NCI-H510A treated with DMSO at 0.1 percent for 48 hours (cell line): ENCODE measurements around the gene CAB39L.
A peak's percentile ranks its signal among the peaks of the same experiment; 100 is the strongest.
"Not testable (repeated sequence)": the region's sequence is repeated elsewhere in the genome, so short reads cannot be mapped to it uniquely, and the experiment has no call there.

Experiments used
- DNase-seq: peaks from one replicate; lab custom pipeline; 2025; lab: John Stamatoyannopoulos, UW

Gene CAB39L

DNA sequence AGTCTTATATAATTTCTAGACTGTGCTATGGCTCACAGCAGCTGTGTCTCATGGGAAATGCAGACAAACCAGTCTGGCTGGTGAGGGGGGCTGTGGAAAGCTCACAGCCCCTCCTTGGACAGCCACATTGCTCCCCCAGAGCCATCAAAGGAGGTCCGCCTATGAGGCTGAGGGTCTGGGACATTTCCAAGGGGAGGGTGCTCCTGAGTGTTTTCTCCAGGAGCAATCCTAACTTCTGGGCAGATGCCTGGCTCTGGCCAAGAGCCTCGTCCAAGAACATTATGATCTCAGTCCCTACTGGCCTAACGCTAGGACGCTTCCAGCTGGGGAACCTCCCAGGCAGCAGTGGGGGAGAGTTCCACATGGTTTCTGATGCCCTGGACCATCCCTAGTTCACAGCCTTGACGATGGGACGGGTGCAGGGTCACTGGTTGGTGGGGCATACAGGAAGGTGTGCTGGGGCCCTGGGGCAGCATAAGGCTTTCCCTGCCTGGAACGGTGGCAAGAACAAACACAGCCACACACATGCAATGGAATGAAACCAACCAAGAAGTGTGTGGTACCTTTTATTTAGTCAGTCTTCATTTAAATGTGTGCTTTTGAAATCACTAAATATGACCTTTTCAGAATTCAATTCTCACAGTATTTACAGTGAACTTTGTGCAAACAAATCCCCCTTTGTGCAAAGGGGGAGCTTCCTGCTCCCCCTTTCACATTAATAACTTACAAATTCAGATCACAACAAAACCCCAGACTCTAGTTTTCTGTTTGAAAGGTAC is 135.6 kb downstream of the CAB39L start:
- DNase-seq, result no peak

DNA sequence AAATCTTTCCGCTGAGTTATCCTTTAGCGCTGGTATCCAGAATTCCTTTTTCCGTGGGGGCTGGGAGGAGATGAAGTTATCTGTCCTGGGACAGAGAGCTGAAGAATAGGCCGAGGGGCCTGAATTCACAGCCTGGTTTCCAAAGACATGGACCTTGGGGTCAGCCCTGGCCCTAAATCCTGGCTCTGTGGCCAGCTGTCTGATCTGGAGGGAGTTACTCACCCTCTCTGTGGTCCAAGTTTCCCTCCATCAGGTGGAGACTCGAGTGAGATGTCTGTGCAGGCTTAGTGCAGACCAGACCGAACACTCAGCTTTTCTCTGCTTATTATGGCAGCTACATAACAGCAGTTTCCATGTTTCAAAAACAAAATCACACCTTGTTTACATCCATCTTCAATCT is 136.5 kb downstream of the CAB39L start:
- no peak for DNase-seq

DNA sequence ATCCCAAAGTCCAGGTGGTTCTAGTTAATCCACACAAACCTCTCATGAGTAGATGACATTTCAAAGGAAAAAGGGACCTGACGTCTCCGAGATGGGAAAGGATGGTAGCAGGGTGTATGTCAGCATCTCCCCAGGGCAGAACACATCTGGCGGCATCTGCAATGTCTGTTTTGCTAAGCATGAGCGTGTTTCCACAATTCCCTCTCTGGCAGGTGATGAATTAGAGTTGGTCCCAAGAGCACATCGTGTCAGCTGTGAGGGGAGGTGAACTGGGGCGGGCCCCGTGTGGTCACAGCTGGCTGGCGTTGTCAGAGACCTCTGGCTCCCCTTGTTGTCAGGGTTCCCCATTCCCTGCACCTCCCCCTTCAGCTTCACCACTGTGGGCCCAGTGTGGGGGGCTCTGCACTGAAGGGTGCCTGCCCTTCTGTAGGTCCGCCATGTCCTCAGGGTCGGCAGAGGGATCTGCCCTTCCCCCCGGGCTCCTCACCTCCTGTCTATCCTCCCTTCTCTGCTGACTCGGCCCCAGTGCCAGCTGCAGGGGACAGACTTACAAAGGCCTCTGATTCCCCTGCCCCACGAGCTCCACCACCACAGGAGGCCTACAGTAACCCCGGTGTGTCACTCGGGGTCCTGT is 138.0 kb downstream of the CAB39L start:
- DNase-seq, result no peak

DNA sequence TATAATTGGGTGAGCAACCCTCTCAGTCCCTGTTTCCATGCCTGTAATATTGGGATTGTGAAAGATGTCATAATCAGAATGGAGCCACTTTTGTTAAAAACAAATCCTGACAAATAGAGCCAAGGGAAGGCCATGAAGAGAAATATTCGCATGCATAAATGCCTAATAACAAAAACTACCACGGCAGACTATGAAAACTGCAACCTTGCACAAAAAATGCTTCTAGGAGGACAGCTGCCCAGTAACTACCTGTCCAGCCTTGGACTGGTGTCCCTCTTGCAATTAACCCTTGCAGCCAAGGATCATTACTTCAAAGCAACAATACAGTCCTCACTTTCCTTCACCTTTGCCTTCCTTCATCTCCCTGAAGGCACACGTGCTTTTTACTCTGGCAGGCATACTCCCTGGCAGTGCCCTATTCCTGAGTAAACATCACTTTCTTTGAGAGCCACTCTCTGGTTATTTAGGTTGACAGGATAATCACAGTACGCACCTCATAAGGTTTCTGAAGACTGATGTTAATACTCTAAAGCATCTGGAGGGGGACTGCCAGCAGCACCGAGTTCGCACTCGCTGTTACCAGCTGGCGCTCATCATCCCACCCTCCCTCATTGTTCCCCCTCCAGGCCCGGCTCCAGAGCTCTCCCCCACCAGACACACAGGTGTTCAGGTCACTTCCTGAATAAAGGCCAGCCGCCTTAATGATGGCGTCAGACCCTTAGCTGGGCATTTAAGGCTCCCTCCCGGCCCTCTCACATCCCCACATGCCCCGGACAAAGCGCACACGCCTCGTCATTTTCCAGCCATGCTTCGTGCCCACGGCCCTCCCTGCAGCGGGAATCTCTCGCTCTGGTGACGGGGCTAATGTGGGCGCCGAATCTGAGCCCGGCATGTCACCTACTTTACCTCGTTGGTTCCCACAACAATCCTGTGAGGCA is 138.8 kb downstream of the CAB39L start:
- DNase-seq, result peak; percentile 7

DNA sequence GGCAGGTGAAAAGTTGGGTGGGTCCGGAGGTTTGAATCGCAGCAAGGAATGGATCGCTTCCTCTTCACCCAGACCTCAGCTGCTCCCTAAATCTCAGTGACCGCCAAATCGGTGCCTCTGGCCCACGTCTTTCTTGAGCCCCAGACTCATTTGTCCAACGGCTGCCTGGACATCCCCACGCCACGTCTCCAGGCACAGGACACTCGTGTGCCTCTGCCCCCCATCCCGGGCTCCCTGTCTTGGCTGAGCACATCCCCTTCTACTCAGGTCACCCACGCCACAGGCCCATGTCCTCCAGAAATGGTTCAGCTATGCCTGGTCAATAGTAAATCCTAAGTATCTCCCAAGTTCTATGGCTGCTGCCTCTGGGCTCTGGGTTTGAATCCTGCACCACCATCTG is 139.5 kb downstream of the CAB39L start:
- DNase-seq, result no peak

GRCh38 chr13:49303533-49304252 is 140.2 kb downstream of the CAB39L start:
- no peak for DNase-seq

DNA sequence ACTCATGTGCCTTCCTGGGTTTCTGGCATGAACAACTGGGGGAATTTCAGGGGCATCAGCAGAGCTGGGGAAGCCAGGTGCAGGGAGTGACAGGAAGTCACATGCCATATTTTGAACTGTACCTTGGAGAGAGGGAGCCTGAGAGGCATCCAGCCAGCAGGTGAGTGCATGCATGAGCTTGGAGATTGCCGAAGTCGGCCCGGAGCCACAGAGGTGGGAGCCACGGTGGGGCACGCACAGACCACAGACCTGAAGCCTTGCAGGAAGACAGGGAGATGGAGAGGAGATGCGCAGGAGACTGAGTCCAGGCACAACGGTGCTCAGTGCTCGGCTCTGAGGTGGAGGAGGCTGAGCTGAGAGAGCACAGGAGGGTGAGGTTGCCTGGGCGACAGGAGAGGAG is 141.0 kb downstream of the CAB39L start:
- DNase-seq, result peak; percentile 48

GRCh38 chr13:49302222-49302621 is 141.6 kb downstream of the CAB39L start:
- no peak for DNase-seq

- peak; percentile 73 for DNase-seq
These were observed 142.9 kb downstream of the CAB39L start for GRCh38 chr13:49300739-49301589.

DNA sequence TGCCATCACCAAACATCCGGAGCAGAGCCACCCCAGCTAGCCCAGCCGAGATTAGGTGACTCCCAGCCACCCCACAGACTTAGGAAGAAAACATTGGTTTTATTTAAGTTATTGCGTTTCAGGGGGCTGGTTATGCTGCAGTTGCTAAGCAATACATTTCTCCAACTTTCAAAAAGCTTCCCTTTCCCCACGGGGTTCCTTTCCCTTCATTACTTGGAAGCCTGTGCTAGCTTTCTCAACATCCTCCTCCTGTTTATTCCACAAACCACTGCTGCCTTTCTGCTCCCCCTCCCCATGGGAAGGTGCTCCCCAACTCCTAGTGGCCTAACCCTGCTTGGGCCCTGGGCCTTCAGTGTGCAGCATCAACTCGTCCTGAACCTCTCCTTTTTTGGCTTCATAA is 143.6 kb downstream of the CAB39L start:
- no peak for DNase-seq

- no peak for DNase-seq
These were observed 144.8 kb downstream of the CAB39L start for GRCh38 chr13:49298903-49299605.

DNA sequence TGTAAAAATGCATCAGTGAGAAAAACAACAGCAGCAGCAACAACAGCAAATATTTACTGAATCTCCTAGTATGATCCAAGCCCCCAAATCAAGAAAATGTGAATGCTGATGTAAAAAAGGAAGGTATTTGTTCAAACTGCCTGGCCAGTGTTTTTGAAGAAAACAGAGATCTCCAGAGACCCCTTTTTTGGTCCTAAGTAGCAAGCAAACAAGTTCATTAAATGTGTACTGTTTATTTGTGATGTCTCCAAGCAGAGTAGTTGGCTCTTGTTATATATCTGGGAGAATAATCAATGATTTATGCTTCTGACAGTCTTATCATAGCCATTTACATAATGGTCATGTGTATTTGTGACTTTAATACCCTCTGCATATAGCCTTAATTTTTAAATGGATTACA is 145.4 kb downstream of the CAB39L start:
- DNase-seq, result no peak

GRCh38 chr13:49297338-49297737 is 146.5 kb downstream of the CAB39L start:
- DNase-seq, result no peak

DNA sequence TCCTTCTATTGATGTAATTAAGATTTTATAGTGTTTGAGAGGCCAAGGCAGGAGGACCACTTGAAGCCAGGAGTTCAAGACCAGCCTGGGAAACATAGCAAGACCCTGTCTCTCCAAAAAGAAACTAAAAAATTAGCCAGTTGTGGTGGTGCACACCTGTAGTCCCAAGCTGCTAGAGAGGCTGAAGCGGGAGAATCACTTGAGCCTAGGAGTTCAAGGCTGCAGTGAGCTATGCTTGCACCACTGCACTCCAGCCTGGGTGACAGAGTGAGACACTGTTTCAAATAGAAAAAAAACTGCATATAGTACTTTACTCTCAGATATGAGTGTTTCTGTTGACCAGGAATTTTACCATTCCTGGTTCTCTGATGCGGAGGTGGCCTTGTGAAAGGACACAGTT is 147.2 kb downstream of the CAB39L start:
- no peak for DNase-seq

GRCh38 chr13:49295244-49295643 is 148.6 kb downstream of the CAB39L start:
- no peak for DNase-seq

- not testable (repeated sequence) for DNase-seq
These were observed 149.1 kb downstream of the CAB39L start for GRCh38 chr13:49294723-49295122.

DNA sequence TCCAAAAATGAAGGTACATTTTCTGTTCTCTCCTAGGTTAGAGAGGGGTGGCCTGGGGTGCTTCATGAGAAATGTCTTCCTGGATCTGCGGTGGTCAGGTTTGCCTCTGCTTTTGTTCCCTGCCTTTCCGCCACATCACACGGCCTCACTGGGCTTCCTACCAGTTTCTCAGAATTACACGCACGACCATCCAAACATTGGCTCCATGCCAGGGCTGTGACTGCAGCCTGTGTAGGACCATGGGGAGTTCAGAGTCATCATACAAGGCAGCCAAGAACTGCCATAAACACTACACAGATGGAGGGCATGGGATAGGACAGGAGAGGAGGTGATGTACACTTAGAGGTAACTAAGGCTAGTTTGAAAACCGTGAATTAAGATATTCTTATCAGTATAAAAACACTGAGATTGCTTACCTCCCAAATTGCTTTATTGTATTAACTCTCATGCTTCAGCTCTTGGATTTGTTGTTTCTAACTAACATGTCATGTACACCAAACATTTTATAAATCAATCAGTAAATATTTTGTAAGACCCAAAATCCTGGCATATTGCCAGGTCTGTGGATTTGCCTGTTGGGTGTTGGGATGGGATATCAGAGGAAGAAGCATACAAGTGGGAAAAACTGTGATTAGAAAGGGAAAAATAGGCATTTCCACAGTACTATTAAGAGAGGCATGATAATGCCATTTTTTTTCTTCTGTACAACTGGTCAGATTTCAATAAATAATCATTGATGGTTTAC is 150.9 kb downstream of the CAB39L start:
- no peak for DNase-seq

GRCh38 chr13:49288458-49288857 is 155.4 kb downstream of the CAB39L start:
- DNase-seq, result no peak

GRCh38 chr13:49287995-49288394 is 155.9 kb downstream of the CAB39L start:
- DNase-seq, result no peak

DNA sequence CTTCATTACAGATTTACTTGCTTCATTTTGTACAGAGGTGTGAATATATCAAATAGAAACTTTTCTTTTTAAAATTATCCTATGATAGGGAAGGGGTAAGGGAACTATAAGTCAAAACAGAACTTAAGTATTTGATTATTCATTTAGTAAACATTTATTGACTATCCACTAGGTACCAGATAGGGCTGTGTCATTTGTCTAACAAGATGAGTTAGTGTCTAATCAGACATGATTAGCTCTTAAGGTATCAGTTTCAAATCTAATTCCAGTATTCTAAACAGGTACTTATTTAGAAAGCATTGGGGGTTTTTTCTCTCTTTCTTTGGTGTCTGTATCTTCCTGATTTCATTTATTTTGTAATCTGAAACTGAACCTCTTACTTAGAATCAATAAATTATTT is 164.0 kb downstream of the CAB39L start:
- no peak for DNase-seq
